M059J (cell line): ENCODE measurements around the gene GUCY1A1. TPM values are rescaled to one million over a fixed set of nuclear protein-coding genes. Genes with fewer than 3 reads are reported as not detected.

Source experiments
- DNase-seq: peaks from one replicate; pipeline ENCODE4 v3.0.0-alpha.2; 2012; ENCODE audit warnings: low read depth
- total RNA-seq: library from RNA; depleted of rRNA; stranded (reverse); fragments of >200 nt; shearing (Covaris generic); gene quantifications from 2 replicates; pipeline ENCODE4 v1.2.3, GENCODE V29; 2014

GUCY1A1 gene
- total RNA-seq, 1 experiment from 2014 or later: 0.15 TPM

- DNase-seq: no peak
These were observed 25.7 kb downstream of the GUCY1A1 start for GRCh38 chr4:155692361-155692760.

GRCh38 chr4:155693015-155693663, 26.5 kb downstream of the GUCY1A1 start:
- no peak for DNase-seq

- DNase-seq: no peak
These were observed 27.6 kb downstream of the GUCY1A1 start for GRCh38 chr4:155694100-155694785.

- no peak for DNase-seq
These were observed 29.6 kb downstream of the GUCY1A1 start for GRCh38 chr4:155696226-155696625.

GRCh38 chr4:155696726-155697125, 30.1 kb downstream of the GUCY1A1 start:
- DNase-seq: no peak

GRCh38 chr4:155701827-155702226, 35.2 kb downstream of the GUCY1A1 start:
- no peak for DNase-seq

GRCh38 chr4:155703486-155704247, 37.0 kb downstream of the GUCY1A1 start:
- peak; percentile 49 for DNase-seq

- no peak for DNase-seq
These were observed 38.3 kb downstream of the GUCY1A1 start for GRCh38 chr4:155704841-155705404.

GRCh38 chr4:155705664-155706063, 39.0 kb downstream of the GUCY1A1 start:
- DNase-seq: peak; percentile 71

GRCh38 chr4:155706147-155706546, 39.5 kb downstream of the GUCY1A1 start:
- DNase-seq: no peak

GRCh38 chr4:155707251-155707650, 40.6 kb downstream of the GUCY1A1 start:
- no peak for DNase-seq

GRCh38 chr4:155708782-155709181, 42.1 kb downstream of the GUCY1A1 start:
- DNase-seq: no peak

- no peak for DNase-seq
These were observed 43.3 kb downstream of the GUCY1A1 start for GRCh38 chr4:155709918-155710317.

- DNase-seq: no peak
These were observed 44.9 kb downstream of the GUCY1A1 start for GRCh38 chr4:155711556-155711955.

- no peak for DNase-seq
These were observed 46.2 kb downstream of the GUCY1A1 start for GRCh38 chr4:155712846-155713245.

GRCh38 chr4:155713911-155714310, 47.3 kb downstream of the GUCY1A1 start:
- DNase-seq: no peak

GRCh38 chr4:155722336-155722735, 55.7 kb downstream of the GUCY1A1 start:
- peak; percentile 29 for DNase-seq

GRCh38 chr4:155722816-155723499, 56.3 kb downstream of the GUCY1A1 start:
- DNase-seq: peak; percentile 75

GRCh38 chr4:155724731-155725130, 58.1 kb downstream of the GUCY1A1 start:
- DNase-seq: no peak

- no peak for DNase-seq
These were observed 67.4 kb downstream of the GUCY1A1 start for GRCh38 chr4:155734065-155734464.

GRCh38 chr4:155734951-155735350, 68.3 kb downstream of the GUCY1A1 start:
- no peak for DNase-seq

GRCh38 chr4:155735496-155735895, 68.8 kb downstream of the GUCY1A1 start:
- no peak for DNase-seq
